Muscle of leg (tissue), 11 donors: ENCODE data around the gene CTIF. TPM values are rescaled to one million over a fixed set of nuclear protein-coding genes. Genes with fewer than 3 reads are reported as not detected.

Source experiments
- DNase-seq: peaks from one replicate; pipeline ENCODE4 v3.0.0; 2013
- H3K27ac ChIP-seq: one replicate; pipeline ENCODE4 v1.5.1; 2013; ENCODE audit warnings: mild to moderate bottlenecking, low read length, control low read depth
- H3K27me3 ChIP-seq: one replicate; pipeline ENCODE4 v1.6.1; 2013; ENCODE audit warnings: low read length; ENCODE audit not compliant: control insufficient read depth, insufficient read depth
- H3K36me3 ChIP-seq: one replicate; pipeline ENCODE4 v1.6.1; 2013; ENCODE audit warnings: low read length; ENCODE audit not compliant: control insufficient read depth, insufficient read depth
- H3K4me1 ChIP-seq: one replicate; pipeline ENCODE4 v1.6.1; 2013; ENCODE audit warnings: low read length; ENCODE audit not compliant: control insufficient read depth, insufficient read depth
- H3K4me3 ChIP-seq: one replicate; pipeline ENCODE4 v1.5.1; 2013; ENCODE audit warnings: low read length, control low read depth
- H3K9me3 ChIP-seq: replicated peaks from 2 replicates; pipeline ENCODE4 v1.6.1; 2013; ENCODE audit warnings: low read depth, low read length; ENCODE audit not compliant: control insufficient read depth
- WGBS: methylation state at CpG from one replicate; pipeline ENCODE4 v1.1.5; 2013; ENCODE audit warnings: missing lambda C conversion rate; ENCODE audit not compliant: insufficient coverage; 5-methylcytosine and 5-hydroxymethylcytosine counted together
- polyA plus RNA-seq, 8 donors: library from polyadenylated mRNA; unstranded; fragments of 120-200 nt; gene quantifications; one replicate each; pipeline versions ENCODE4 v1.2.1 to v1.2.3, GENCODE V29; 2013; ENCODE audit warnings: inconsistent platforms in 1 of 8, low replicate concordance in 1 of 8; ENCODE audit not compliant: insufficient read length in 8 of 8, insufficient read depth in 1 of 8
- total RNA-seq: library from RNA; stranded (reverse); fragments of 120-200 nt; gene quantifications from one replicate; pipeline ENCODE4 v1.2.4, GENCODE V29; 2013

Gene CTIF
- total and polyA plus RNA-seq, 9 donors = 16.3 to 46.8 (median 32.5) TPM

- no peak for DNase-seq
- 100% methylated on average over 2 of the region's 5 CpGs for WGBS
- no peaks in the 10 kb centered on the region for H3K27me3 ChIP-seq
- peaks cover 19% of the 10 kb centered on the region for H3K4me1 ChIP-seq
- no peak overlapping the region for H3K4me3 ChIP-seq
- peaks cover 8% of the 10 kb centered on the region for H3K36me3 ChIP-seq
- H3K9me3 ChIP-seq = peaks cover 5% of the 10 kb centered on the region
- no peak overlapping the region for H3K27ac ChIP-seq
Observed at GRCh38 chr18:48723016-48723415, 184.2 kb downstream of the CTIF start.

GRCh38 chr18:48723837-48724236 lies 185.0 kb downstream of the CTIF start:
- WGBS = 100% methylated on average over 2 of the region's 2 CpGs
- Histone ChIP-seq H3K27me3 (no peaks in the 10 kb centered on the region), H3K36me3 (peaks cover 4% of the 10 kb centered on the region), H3K9me3 (peaks cover 5% of the 10 kb centered on the region), H3K4me1 (peaks cover 19% of the 10 kb centered on the region), H3K4me3 (no peak overlapping the region), H3K27ac (no peak overlapping the region)
- DNase-seq = no peak

- WGBS = 100% methylated on average over 3 of the region's 4 CpGs
- Histone ChIP-seq H3K27ac (no peak overlapping the region), H3K36me3 (peaks cover 4% of the 10 kb centered on the region), H3K9me3 (peaks cover 5% of the 10 kb centered on the region), H3K4me3 (no peak overlapping the region), H3K27me3 (no peaks in the 10 kb centered on the region), H3K4me1 (peaks cover 21% of the 10 kb centered on the region)
- no peak for DNase-seq
Observed at GRCh38 chr18:48724442-48724841, 185.6 kb downstream of the CTIF start.

GRCh38 chr18:48724939-48725338 lies 186.1 kb downstream of the CTIF start:
- DNase-seq = no peak
- Histone ChIP-seq H3K27ac (no peak overlapping the region), H3K4me3 (no peak overlapping the region), H3K9me3 (peaks cover 5% of the 10 kb centered on the region), H3K36me3 (peaks cover 4% of the 10 kb centered on the region), H3K27me3 (no peaks in the 10 kb centered on the region), H3K4me1 (peaks cover 20% of the 10 kb centered on the region)
- WGBS = 54% methylated on average over 2 of the region's 5 CpGs

- peaks cover 14% of the 10 kb centered on the region for H3K4me1 ChIP-seq
- no peaks in the 10 kb centered on the region for H3K27me3 ChIP-seq
- no peak overlapping the region for H3K4me3 ChIP-seq
- DNase-seq = no peak
- no CpG with 5 or more reads among the region's 3 CpGs for WGBS
- peaks cover 4% of the 10 kb centered on the region for H3K36me3 ChIP-seq
- peaks cover 5% of the 10 kb centered on the region for H3K9me3 ChIP-seq
- H3K27ac ChIP-seq = no peak overlapping the region
Observed at GRCh38 chr18:48725562-48725961, 186.7 kb downstream of the CTIF start.

- Histone ChIP-seq H3K27me3 (no peaks in the 10 kb centered on the region), H3K36me3 (peaks cover 2% of the 10 kb centered on the region), H3K4me1 (peaks cover 8% of the 10 kb centered on the region), H3K9me3 (peaks cover 5% of the 10 kb centered on the region), H3K27ac (no peak overlapping the region), H3K4me3 (no peak overlapping the region)
- DNase-seq = peak; percentile 52
- 82% methylated on average over 2 of the region's 2 CpGs for WGBS
Observed at GRCh38 chr18:48727681-48728080, 188.8 kb downstream of the CTIF start.

GRCh38 chr18:48728204-48728833 lies 189.5 kb downstream of the CTIF start:
- peaks cover 2% of the 10 kb centered on the region for H3K36me3 ChIP-seq
- WGBS = 41% methylated on average over 3 of the region's 6 CpGs

GRCh38 chr18:48729404-48729803 lies 190.6 kb downstream of the CTIF start:
- Histone ChIP-seq H3K4me3 (no peak overlapping the region), H3K27ac (no peak overlapping the region), H3K36me3 (peaks cover 2% of the 10 kb centered on the region), H3K4me1 (peaks cover 18% of the 10 kb centered on the region), H3K27me3 (no peaks in the 10 kb centered on the region), H3K9me3 (peaks cover 5% of the 10 kb centered on the region)
- WGBS = 31% methylated on average over 8 of the region's 8 CpGs
- DNase-seq = peak; percentile 30

More at GRCh38 chr18:48728204-48728833, 189.5 kb downstream of the CTIF start:
- Histone ChIP-seq H3K4me1 (peaks cover 12% of the 10 kb centered on the region), H3K4me3 (no peak overlapping the region), H3K27me3 (no peaks in the 10 kb centered on the region), H3K9me3 (peaks cover 5% of the 10 kb centered on the region), H3K27ac (no peak overlapping the region)
- DNase-seq = no peak

GRCh38 chr18:48730010-48730409 lies 191.2 kb downstream of the CTIF start:
- WGBS = 43% methylated on average over 5 of the region's 12 CpGs
- peaks cover 5% of the 10 kb centered on the region for H3K9me3 ChIP-seq
- DNase-seq = no peak
- peaks cover 2% of the 10 kb centered on the region for H3K36me3 ChIP-seq
- H3K27ac ChIP-seq = no peak overlapping the region
- H3K4me3 ChIP-seq = no peak overlapping the region
- H3K27me3 ChIP-seq = no peaks in the 10 kb centered on the region
- peaks cover 15% of the 10 kb centered on the region for H3K4me1 ChIP-seq

- 70% methylated on average over 4 of the region's 11 CpGs for WGBS
- no peak for DNase-seq
- Histone ChIP-seq H3K27ac (no peak overlapping the region), H3K27me3 (no peaks in the 10 kb centered on the region), H3K4me1 (peaks cover 36% of the 10 kb centered on the region), H3K36me3 (peaks cover 2% of the 10 kb centered on the region), H3K9me3 (no peaks in the 10 kb centered on the region), H3K4me3 (no peak overlapping the region)
Observed at GRCh38 chr18:48732767-48733424, 194.1 kb downstream of the CTIF start.
